PC-3 (cell line): ENCODE results near the gene GOLGA6L7. TPM values are rescaled to one million over a fixed set of nuclear protein-coding genes. Genes with fewer than 3 reads are reported as not detected.
"Not testable (repeated sequence)": the region's sequence is repeated elsewhere in the genome, so short reads cannot be mapped to it uniquely, and the experiment has no call there.

ENCODE experiments used
- ATAC-seq: fragments of 200-7000 bp; cut with Tn5 transposase; 2 replicates; pipeline ENCODE4 v1.9.1; 2020; ENCODE audit warnings: mild to moderate bottlenecking, moderate library complexity
- BruUV-seq: library from RNA; stranded (reverse); fragments of 400-500 nt; replicated peaks from 2 replicates; lab custom pipeline; 2021; lab: Mats Ljungman, UMichigan
- CTCF ChIA-PET: fragments of 300-600 bp; sonication (Branson Sonifier 250); formaldehyde crosslinking; loops from one replicate; lab custom pipeline; 2022; ENCODE audit warnings: antibody characterized with exemption; lab: Charles Lee
- POLR2A ChIA-PET: fragments of 300-600 bp; sonication (Branson Sonifier 250); formaldehyde crosslinking; loops from one replicate; lab custom pipeline; 2022; ENCODE audit warnings: antibody characterized with exemption; ENCODE audit not compliant: unreplicated experiment; lab: Charles Lee
- DNase-seq: peaks from one replicate; pipeline ENCODE4 v3.0.0-alpha.2; 2015
- H2AFZ ChIP-seq: fragments of 300-600 bp; sonication (generic); 2 replicates; pipeline ENCODE4 v1.6.0; 2016; ENCODE audit warnings: antibody characterized with exemption, low read length
- H3F3A ChIP-seq: fragments of 300-600 bp; sonication (generic); one replicate; pipeline ENCODE4 v1.6.0; 2017; ENCODE audit warnings: antibody characterized with exemption, low read length, control low read depth, mild to moderate bottlenecking; ENCODE audit not compliant: unreplicated experiment
- H3K27ac ChIP-seq: fragments of 300-600 bp; sonication (generic); 2 replicates; pipeline ENCODE4 v1.5.1; 2016; ENCODE audit warnings: mild to moderate bottlenecking, low read length
- H3K27me3 ChIP-seq: fragments of 300-600 bp; sonication (generic); 2 replicates; pipeline ENCODE4 v1.6.1; 2016; ENCODE audit warnings: low read length, mixed read lengths
- H3K36me3 ChIP-seq: fragments of 300-600 bp; sonication (generic); 2 replicates; pipeline ENCODE4 v1.6.1; 2016; ENCODE audit warnings: low read depth, mixed run types, low read length, mixed read lengths
- H3K4me1 ChIP-seq: fragments of 300-600 bp; sonication (generic); 2 replicates; pipeline ENCODE4 v1.5.1; 2016; ENCODE audit warnings: low read length; ENCODE audit not compliant: insufficient read depth
- H3K4me2 ChIP-seq: fragments of 300-600 bp; sonication (generic); 2 replicates; pipeline ENCODE4 v1.6.0; 2016; ENCODE audit warnings: low read length
- H3K4me3 ChIP-seq: fragments of 300-600 bp; sonication (generic); 2 replicates; pipeline ENCODE4 v1.5.1; 2016; ENCODE audit warnings: mild to moderate bottlenecking, low read length, mixed read lengths
- H3K79me2 ChIP-seq: fragments of 300-600 bp; sonication (generic); 2 replicates; pipeline ENCODE4 v1.6.1; 2017; ENCODE audit warnings: low read length, mixed read lengths
- H3K9ac ChIP-seq: fragments of 300-600 bp; sonication (generic); 2 replicates; pipeline ENCODE4 v1.6.0; 2016; ENCODE audit warnings: mild to moderate bottlenecking, low read length
- H3K9me2 ChIP-seq: fragments of 300-600 bp; sonication (generic); replicated peaks from 2 replicates; pipeline ENCODE4 v1.6.1; 2016; ENCODE audit warnings: mixed run types, low read length, mixed read lengths
- H3K9me3 ChIP-seq: fragments of 300-600 bp; sonication (generic); 2 replicates; pipeline ENCODE4 v1.6.1; 2016; ENCODE audit warnings: low read length, mixed read lengths
- H4K20me1 ChIP-seq: fragments of 300-600 bp; sonication (generic); 2 replicates; pipeline ENCODE4 v1.6.1; 2016; ENCODE audit warnings: low read length, mixed read lengths
- EZH2 ChIP-seq: fragments of 300-600 bp; sonication (generic); IDR thresholded peaks from one replicate; pipeline ENCODE4 v1.6.1; 2017; ENCODE audit warnings: antibody characterized with exemption, mild to moderate bottlenecking, low read length; ENCODE audit not compliant: unreplicated experiment
- EZH2phosphoT487 ChIP-seq: fragments of 300-600 bp; sonication (generic); IDR thresholded peaks from 2 replicates; pipeline ENCODE4 v1.6.1; 2018; ENCODE audit warnings: mild to moderate bottlenecking, antibody characterized with exemption, low read length, borderline replicate concordance
- intact Hi-C: fragments of 100-400 bp; cut with micrococcal nuclease; formaldehyde crosslinking; loops from 2 replicates; pipeline ENCODE4 v1.9.0; 2023
- total RNA-seq: library from RNA; depleted of rRNA; stranded (reverse); fragments of >200 nt; gene quantifications from 2 replicates; pipeline ENCODE4 v1.2.3, GENCODE V29; 2014
- TF ChIP-seq, protein P1 (sequence below): fragments of 300-600 bp; sonication (generic); conservative IDR thresholded peaks from 2 replicates; pipeline ENCODE4 v1.5.1; 2017; ENCODE audit warnings: antibody characterized with exemption, low read depth, mild to moderate bottlenecking, low read length

Gene GOLGA6L7
- total RNA-seq, 1 experiment from 2014 or later, result not detected

DNA sequence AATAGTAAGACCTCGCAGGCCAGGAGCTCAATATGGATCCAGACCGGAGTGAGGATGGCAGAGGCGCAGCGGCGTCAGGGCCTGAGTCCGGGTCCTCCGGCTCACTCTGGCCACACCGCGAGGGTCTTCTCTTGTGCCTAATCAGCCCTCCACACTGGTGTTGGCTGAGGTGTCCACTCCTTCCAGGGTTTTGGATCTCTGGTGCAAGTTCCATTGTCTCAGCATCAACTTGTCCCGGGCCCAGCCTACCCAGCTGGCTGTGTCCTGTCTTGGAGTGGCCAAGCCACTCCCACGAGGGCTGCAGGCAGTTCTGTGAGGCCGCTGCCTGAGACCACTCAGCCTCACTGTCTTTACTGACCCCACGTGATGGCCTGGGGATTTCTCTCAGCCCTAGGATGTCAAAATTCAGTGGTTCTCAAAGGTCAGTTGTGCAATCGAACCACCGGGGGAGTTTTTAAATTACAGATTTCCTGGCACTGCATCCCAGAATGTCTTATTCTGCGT, 12.6 kb upstream of the GOLGA6L7 start:
- Histone ChIP-seq H3K9me2 (no peaks in the 10 kb centered on the region), H3K9ac (no peak overlapping the region), H3K9me3 (no peaks in the 10 kb centered on the region), H3K79me2 (no peaks in the 10 kb centered on the region), H3K36me3 (no peaks in the 10 kb centered on the region), H4K20me1 (no peaks in the 10 kb centered on the region), H3K4me1 (no peaks in the 10 kb centered on the region), H3K27ac (no peak overlapping the region), H3F3A (no peaks in the 10 kb centered on the region), H3K27me3 (no peaks in the 10 kb centered on the region), H2AFZ (no peak overlapping the region), H3K4me3 (no peak overlapping the region), H3K4me2 (no peak overlapping the region)
- no peak for DNase-seq
- BruUV-seq, result no TSS peak
- ChIA-PET POLR2A (no interaction called here), CTCF (no interaction called here)
- intact Hi-C loops, result no loop called here
- TF ChIP-seq EZH2 (no peak), EZH2phosphoT487 (no peak)
- TF ChIP-seq, protein P1, sequence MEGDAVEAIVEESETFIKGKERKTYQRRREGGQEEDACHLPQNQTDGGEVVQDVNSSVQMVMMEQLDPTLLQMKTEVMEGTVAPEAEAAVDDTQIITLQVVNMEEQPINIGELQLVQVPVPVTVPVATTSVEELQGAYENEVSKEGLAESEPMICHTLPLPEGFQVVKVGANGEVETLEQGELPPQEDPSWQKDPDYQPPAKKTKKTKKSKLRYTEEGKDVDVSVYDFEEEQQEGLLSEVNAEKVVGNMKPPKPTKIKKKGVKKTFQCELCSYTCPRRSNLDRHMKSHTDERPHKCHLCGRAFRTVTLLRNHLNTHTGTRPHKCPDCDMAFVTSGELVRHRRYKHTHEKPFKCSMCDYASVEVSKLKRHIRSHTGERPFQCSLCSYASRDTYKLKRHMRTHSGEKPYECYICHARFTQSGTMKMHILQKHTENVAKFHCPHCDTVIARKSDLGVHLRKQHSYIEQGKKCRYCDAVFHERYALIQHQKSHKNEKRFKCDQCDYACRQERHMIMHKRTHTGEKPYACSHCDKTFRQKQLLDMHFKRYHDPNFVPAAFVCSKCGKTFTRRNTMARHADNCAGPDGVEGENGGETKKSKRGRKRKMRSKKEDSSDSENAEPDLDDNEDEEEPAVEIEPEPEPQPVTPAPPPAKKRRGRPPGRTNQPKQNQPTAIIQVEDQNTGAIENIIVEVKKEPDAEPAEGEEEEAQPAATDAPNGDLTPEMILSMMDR, result no peak
- ATAC-seq, result no peak

GRCh38 chr15:28854578-28854977, 6.1 kb upstream of the GOLGA6L7 start:
- CTCF ChIA-PET, BruUV-seq, H3F3A ChIP-seq, H3K79me2 ChIP-seq, DNase-seq, H3K4me1 ChIP-seq, H3K27ac ChIP-seq, H2AFZ ChIP-seq, intact Hi-C loops, H3K27me3 ChIP-seq, H3K4me3 ChIP-seq, POLR2A ChIA-PET, H3K9me2 ChIP-seq, ATAC-seq, H3K4me2 ChIP-seq, H3K36me3 ChIP-seq, H3K9me3 ChIP-seq, H3K9ac ChIP-seq, H4K20me1 ChIP-seq: not testable (repeated sequence)

- H3K27me3 ChIP-seq, POLR2A ChIA-PET, H3K79me2 ChIP-seq, H3K36me3 ChIP-seq, CTCF ChIA-PET, DNase-seq, H4K20me1 ChIP-seq, intact Hi-C loops, H3K27ac ChIP-seq, H3K4me1 ChIP-seq, ATAC-seq, H3K9me3 ChIP-seq, H3K4me2 ChIP-seq, H3F3A ChIP-seq, H2AFZ ChIP-seq, H3K9ac ChIP-seq, H3K4me3 ChIP-seq, H3K9me2 ChIP-seq, BruUV-seq: not testable (repeated sequence)
These were observed 5.2 kb upstream of the GOLGA6L7 start for GRCh38 chr15:28853654-28854053.

DNA sequence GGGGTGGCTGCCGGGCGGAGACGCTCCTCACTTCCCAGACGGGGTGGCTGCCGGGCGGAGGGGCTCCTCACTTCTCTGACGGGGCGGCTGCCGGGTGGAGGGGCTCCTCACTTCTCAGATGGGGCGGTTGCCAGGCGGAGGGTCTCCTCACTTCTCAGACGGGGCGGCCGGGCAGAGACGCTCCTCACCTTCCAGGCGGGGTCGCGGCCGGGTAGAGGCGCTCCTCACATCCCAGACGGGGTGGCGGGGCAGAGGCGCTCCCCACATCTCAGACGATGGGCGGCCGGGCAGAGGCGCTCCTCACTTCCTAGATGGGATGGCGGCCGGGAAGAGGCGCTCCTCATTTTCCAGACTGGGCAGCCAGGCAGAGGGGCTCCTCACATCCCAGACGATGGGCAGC, 1.3 kb upstream of the GOLGA6L7 start:
- H3K27ac ChIP-seq, DNase-seq: not testable (repeated sequence)

DNA sequence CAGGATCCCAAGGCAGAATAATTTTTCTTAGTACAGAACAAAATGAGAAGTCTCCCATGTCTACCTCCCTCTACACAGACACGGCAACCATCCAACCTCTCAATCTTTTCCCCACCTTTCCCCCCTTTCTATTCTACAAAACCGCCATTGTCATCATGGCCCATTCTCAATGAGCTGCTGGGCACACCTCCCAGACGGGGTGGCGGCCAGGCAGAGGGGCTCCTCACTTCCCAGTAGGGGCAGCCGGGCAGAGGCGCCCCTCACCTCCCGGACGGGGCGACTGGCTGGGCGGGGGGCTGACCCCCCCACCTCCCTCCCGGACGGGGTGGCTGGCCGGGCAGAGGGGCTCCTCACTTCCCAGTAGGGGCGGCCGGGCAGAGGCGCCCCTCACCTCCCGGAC, 827 bp upstream of the GOLGA6L7 start:
- H4K20me1 ChIP-seq, H3K9me3 ChIP-seq, H2AFZ ChIP-seq, H3K79me2 ChIP-seq, H3K9ac ChIP-seq, H3K4me2 ChIP-seq, H3K27me3 ChIP-seq, H3K27ac ChIP-seq, H3K36me3 ChIP-seq, H3F3A ChIP-seq, H3K4me3 ChIP-seq, intact Hi-C loops, POLR2A ChIA-PET, H3K9me2 ChIP-seq, CTCF ChIA-PET, BruUV-seq, DNase-seq, ATAC-seq, H3K4me1 ChIP-seq: not testable (repeated sequence)

More for the DNA sequence above, 1.3 kb upstream of the GOLGA6L7 start:
- H3K9me2 ChIP-seq, H3K9me3 ChIP-seq, H3K4me2 ChIP-seq, CTCF ChIA-PET, intact Hi-C loops, H3K4me3 ChIP-seq, H3K9ac ChIP-seq, H4K20me1 ChIP-seq, POLR2A ChIA-PET, H3F3A ChIP-seq, H3K36me3 ChIP-seq, H3K4me1 ChIP-seq, BruUV-seq, H2AFZ ChIP-seq, H3K27me3 ChIP-seq, H3K79me2 ChIP-seq, ATAC-seq: not testable (repeated sequence)

- not testable (repeated sequence) for ATAC-seq
These were observed 485 bp downstream of the GOLGA6L7 start for GRCh38 chr15:28847959-28848358.

More at GRCh38 chr15:28847959-28848358, 485 bp downstream of the GOLGA6L7 start:
- H3K27ac ChIP-seq, DNase-seq, CTCF ChIA-PET, H3K27me3 ChIP-seq, H3K79me2 ChIP-seq, BruUV-seq, H3K4me1 ChIP-seq, H3F3A ChIP-seq, H2AFZ ChIP-seq, H4K20me1 ChIP-seq, H3K9me2 ChIP-seq, H3K36me3 ChIP-seq, H3K4me3 ChIP-seq, H3K4me2 ChIP-seq, H3K9ac ChIP-seq, intact Hi-C loops, POLR2A ChIA-PET, H3K9me3 ChIP-seq: not testable (repeated sequence)
